BLaER1 treated with 17β-estradiol and CSF1 and Interleukin-3, amounts not matched to agents 10 nM and 100 nM (cell line): ENCODE data around the gene FOLR1.

ENCODE experiments used
- H3K27ac ChIP-seq, 11 experiments: shearing (Covaris generic); formaldehyde crosslinking; 2 replicates each; pipeline ENCODE4 v1.8.1; 2022
- H3K27me3 ChIP-seq, 11 experiments: shearing (Covaris generic); formaldehyde crosslinking; 2 replicates each; pipeline ENCODE4 v1.8.1; 2022
- H3K36me3 ChIP-seq, 11 experiments: shearing (Covaris generic); formaldehyde crosslinking; 2 replicates each; pipeline ENCODE4 v1.8.1; 2022
- H3K4me1 ChIP-seq, 10 experiments: shearing (Covaris generic); formaldehyde crosslinking; 2 replicates each; pipeline ENCODE4 v1.8.1; 2022
- H3K4me2 ChIP-seq, 11 experiments: shearing (Covaris generic); formaldehyde crosslinking; 2 replicates each; pipeline ENCODE4 v1.8.1; 2022
- H3K4me3 ChIP-seq, 10 experiments: shearing (Covaris generic); formaldehyde crosslinking; 2 replicates each; pipeline ENCODE4 v1.8.1; 2022
- H3K9ac ChIP-seq, 11 experiments: shearing (Covaris generic); formaldehyde crosslinking; 2 replicates each; pipeline ENCODE4 v1.8.1; 2022
- H3K9me3 ChIP-seq, 11 experiments: shearing (Covaris generic); formaldehyde crosslinking; replicated peaks in 1 of 11; 2 replicates each; pipeline ENCODE4 v1.8.1; 2022
- H4K20me1 ChIP-seq, 11 experiments: shearing (Covaris generic); formaldehyde crosslinking; 2 replicates each; pipeline ENCODE4 v1.8.1; 2022
- Cebpa-rat ChIP-seq, 11 experiments: shearing (Covaris generic); IDR thresholded peaks; 2 replicates each; pipeline ENCODE4 v1.8.1; 2022

FOLR1 gene

DNA sequence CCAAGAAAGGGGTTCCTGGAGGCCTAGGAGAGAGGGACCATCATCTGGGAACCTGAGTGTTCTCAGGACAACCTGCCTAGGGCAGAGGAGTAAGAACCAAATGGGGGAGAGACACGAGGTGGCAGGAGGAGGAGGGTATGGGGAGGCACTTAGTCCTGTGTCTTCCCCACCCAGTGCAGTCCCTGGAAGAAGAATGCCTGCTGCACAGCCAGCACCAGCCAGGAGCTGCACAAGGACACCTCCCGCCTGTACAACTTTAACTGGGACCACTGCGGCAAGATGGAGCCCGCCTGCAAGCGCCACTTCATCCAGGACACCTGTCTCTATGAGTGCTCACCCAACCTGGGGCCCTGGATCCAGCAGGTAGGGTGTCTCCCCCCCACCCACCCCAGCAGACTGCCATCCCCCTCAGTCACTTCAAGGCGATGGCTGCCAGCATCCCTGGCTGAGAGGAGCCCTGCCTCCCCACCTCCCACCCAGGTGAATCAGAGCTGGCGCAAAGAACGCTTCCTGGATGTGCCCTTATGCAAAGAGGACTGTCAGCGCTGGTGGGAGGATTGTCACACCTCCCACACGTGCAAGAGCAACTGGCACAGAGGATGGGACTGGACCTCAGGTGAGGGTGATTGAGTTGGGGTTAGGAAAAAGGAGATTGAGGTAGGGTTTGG lies 28.9 kb downstream of the FOLR1 start:
- Histone ChIP-seq H3K27ac (peak overlapping the region in 9 of 11 experiments; percentile 33 to 95 (median 93); a peak in 14 of 22 replicates), H3K9me3 (no peaks in the 10 kb centered on the region), H3K27me3 (no peaks in the 10 kb centered on the region), H3K4me1 (peaks cover 62 to 75% (median 69%) of the 10 kb centered on the region in 10 experiments), H3K4me3 (no peak overlapping the region), H3K4me2 (peak overlapping the region; percentile 74 to 99 (median 97)), H4K20me1 (peaks cover 0 to 8% (median 6%) of the 10 kb centered on the region in 11 experiments; a peak in 14 of 22 replicates), H3K36me3 (no peaks in the 10 kb centered on the region), H3K9ac (peak overlapping the region in 7 of 11 experiments; percentile 3 to 97 (median 94); a peak in 5 of 22 replicates)
- TF ChIP-seq Cebpa-rat (IDR thresholded peaks at IDR 0.05), result no peak

DNA sequence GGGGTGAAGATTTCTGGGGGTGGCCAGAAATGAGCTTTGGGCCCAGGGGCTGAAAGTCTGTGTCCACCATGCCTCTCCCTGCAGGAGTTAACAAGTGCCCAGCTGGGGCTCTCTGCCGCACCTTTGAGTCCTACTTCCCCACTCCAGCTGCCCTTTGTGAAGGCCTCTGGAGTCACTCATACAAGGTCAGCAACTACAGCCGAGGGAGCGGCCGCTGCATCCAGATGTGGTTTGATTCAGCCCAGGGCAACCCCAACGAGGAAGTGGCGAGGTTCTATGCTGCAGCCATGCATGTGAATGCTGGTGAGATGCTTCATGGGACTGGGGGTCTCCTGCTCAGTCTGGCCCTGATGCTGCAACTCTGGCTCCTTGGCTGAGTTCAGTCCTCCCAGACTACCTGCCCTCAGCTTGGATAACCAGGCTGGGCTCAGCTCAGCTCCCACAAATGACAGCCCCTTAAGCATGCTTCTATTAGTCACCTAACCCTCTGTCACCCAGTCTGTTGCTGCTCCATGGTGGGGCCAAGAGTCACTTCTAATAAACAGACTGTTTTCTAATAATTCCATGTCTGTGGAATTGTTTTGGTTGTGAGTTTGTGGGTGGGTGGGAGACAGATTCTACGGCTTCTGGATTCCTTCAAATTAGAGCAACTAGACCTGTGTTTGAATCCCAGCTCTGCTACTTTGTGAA lies 29.6 kb downstream of the FOLR1 start:
- Histone ChIP-seq H4K20me1 (peaks cover 6 to 15% (median 13%) of the 10 kb centered on the region in 11 experiments; a peak in 21 of 22 replicates), H3K9ac (peak overlapping the region in 10 of 11 experiments; percentile 93 to 97 (median 95); a peak in 14 of 22 replicates), H3K9me3 (no peaks in the 10 kb centered on the region), H3K4me2 (peak overlapping the region; percentile 74 to 99 (median 97)), H3K4me1 (peaks cover 64 to 75% (median 71%) of the 10 kb centered on the region in 10 experiments), H3K27ac (peak overlapping the region in 10 of 11 experiments; percentile 14 to 95 (median 93); a peak in 18 of 22 replicates), H3K27me3 (no peaks in the 10 kb centered on the region), H3K36me3 (peaks cover 1 to 7% (median 3%) of the 10 kb centered on the region in 11 experiments; a peak in 13 of 22 replicates), H3K4me3 (peak overlapping the region in 2 of 10 experiments; percentile 84 to 86; a peak in 1 of 20 replicates)
- TF ChIP-seq Cebpa-rat (IDR thresholded peaks at IDR 0.05), result no peak

DNA sequence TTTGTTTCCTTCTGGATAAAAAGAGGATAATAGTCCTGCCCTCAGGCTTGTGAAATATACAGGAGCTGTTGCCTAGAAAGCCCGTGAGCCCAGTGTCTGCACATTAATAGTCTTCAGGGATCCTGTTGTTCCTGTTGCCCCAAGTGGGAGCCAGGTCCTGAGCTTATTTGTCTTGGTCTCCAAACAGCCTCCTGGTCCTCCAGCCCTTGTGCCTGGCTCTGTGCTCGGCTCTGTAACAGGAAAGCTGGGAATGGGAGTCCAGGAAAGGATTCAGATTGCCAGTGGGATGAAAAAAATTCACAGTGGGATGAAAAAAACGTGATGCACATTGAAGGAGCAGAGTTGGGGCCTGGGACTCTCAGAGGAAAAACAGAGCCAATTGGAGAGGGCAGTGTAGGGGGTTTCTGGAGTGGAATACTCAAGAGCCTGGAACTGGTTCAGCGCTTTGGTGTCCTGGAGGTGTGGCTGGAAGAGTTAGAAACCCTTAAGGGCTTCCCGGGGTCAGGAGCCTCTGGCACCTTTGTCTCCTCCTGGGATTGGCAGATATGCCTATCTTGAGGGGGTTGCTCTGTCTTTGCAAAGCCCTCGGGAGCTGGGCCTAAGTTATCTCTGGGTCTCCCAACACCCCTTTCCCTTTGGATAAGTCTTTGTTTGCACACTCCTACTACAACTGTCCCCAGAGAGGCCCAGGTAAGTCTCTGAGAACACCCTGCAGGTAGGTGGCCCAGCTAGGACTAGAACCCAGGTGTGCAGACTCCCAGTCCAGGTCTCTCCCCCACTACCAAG lies 30.4 kb downstream of the FOLR1 start:
- H3K4me3 ChIP-seq, result peak overlapping the region; percentile 84 to 94 (median 89)
- peak overlapping the region; percentile 74 to 99 (median 97) for H3K4me2 ChIP-seq
- peaks cover 64 to 75% (median 70%) of the 10 kb centered on the region in 10 experiments for H3K4me1 ChIP-seq
- peak overlapping the region; percentile 93 to 97 (median 95); a peak in 21 of 22 replicates for H3K9ac ChIP-seq
- H3K9me3 ChIP-seq, result no peaks in the 10 kb centered on the region
- H3K27ac ChIP-seq, result peak overlapping the region; percentile 83 to 95 (median 93); a peak in 21 of 22 replicates
- peaks cover 14 to 23% (median 20%) of the 10 kb centered on the region in 11 experiments for H4K20me1 ChIP-seq
- H3K36me3 ChIP-seq, result peaks cover 9 to 14% (median 11%) of the 10 kb centered on the region in 11 experiments; a peak in 19 of 22 replicates
- H3K27me3 ChIP-seq, result no peaks in the 10 kb centered on the region
- no peak for TF ChIP-seq Cebpa-rat (IDR thresholded peaks at IDR 0.05)

DNA sequence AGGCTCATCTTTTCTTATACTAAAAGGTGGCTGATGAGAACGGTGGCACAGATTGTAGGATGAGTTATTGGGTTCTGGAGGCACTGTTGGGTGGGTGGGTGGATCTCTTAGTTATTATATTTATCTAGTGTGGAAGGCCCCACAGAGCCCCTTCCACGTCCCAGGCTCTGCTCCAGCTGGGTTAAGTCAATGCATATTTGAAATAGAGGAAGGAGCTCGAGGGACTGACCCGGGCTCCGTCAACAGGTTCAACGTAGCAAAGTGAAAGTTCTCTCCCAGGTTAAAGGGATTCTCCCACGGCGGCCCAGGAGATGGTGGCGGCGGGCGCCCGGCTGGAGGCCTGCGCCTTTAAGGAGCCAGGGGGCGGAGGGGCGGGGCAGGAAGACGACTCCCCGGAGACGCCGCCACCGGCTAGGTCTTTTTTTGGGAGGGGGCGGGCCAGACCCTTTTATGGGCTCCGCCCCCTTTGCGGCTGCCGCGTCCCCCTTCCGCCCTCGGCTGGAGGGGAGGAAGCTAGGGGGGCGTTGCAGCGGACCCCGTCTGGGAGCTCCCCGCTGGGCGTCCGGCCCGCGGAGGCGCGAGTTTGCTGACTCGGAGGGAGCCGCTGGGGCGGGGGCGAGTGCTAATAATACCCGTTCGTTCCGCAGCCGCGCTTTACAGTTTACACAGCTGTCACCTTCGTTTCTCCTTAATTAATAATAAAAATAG lies 31.1 kb downstream of the FOLR1 start:
- Histone ChIP-seq H3K36me3 (peaks cover 12 to 22% (median 18%) of the 10 kb centered on the region in 11 experiments), H3K27me3 (no peaks in the 10 kb centered on the region), H3K27ac (peak overlapping the region; percentile 83 to 95 (median 93)), H3K9me3 (no peaks in the 10 kb centered on the region), H3K4me3 (peak overlapping the region; percentile 84 to 94 (median 89)), H3K4me2 (peak overlapping the region; percentile 74 to 99 (median 97)), H3K9ac (peak overlapping the region; percentile 93 to 97 (median 95)), H3K4me1 (peaks cover 60 to 77% (median 70%) of the 10 kb centered on the region in 10 experiments), H4K20me1 (peaks cover 21 to 31% (median 28%) of the 10 kb centered on the region in 11 experiments)
- TF ChIP-seq Cebpa-rat (IDR thresholded peaks at IDR 0.05), result no peak

DNA sequence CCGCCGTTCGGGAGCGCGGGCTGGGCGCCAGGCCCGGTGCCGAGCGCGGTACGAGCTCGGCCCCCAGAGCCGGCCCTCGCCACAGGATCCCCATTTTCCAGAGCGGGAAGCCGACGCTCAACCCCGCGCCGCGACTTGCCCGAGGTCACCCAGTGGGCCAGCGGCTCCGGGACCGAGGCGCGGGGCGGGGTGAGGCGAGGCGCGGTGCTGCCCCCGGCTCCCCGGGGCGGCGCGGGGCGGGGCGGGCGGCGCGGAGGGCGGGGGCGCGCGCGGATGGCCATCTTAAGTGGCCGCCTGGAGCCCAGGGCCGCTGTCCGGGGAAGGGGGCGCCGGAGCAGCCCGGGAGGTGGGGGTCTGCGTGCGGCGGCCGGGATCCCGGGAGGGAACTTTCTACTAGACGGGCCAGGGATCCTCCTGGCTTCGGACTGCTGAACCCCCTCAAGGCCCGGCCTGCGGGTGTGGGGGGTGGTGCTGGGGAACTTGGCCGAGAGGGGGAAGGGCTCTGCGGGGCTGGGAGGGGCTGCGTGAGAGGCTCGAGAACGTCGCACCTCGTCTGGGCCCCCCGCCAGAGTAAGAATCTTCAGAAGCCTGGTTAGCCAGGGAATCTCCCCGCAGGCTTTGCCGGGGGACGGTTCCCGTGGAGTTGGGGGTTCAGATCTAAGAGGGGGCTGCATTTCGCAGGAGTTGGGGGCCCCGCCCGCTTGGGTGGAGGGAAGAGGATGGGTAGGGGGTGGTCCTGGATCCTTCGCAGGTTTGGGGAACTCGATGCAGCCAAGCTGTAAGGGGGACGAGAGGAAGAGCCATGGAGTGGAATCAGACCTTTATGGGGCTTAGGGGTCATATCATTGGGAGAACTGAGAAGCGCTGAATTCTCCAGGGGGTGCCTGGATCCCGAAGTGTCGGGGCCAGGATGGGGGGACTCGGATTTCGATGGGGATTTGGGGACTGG lies 31.9 kb downstream of the FOLR1 start:
- Histone ChIP-seq H3K4me2 (peak overlapping the region; percentile 74 to 99 (median 97)), H3K4me1 (peaks cover 52 to 77% (median 63%) of the 10 kb centered on the region in 10 experiments), H4K20me1 (peaks cover 29 to 39% (median 35%) of the 10 kb centered on the region in 11 experiments), H3K4me3 (peak overlapping the region; percentile 84 to 94 (median 89)), H3K27ac (peak overlapping the region; percentile 83 to 95 (median 93)), H3K9ac (peak overlapping the region; percentile 93 to 97 (median 95)), H3K9me3 (no peaks in the 10 kb centered on the region), H3K27me3 (no peaks in the 10 kb centered on the region), H3K36me3 (peaks cover 21 to 30% (median 27%) of the 10 kb centered on the region in 11 experiments)
- no peak for TF ChIP-seq Cebpa-rat (IDR thresholded peaks at IDR 0.05)

DNA sequence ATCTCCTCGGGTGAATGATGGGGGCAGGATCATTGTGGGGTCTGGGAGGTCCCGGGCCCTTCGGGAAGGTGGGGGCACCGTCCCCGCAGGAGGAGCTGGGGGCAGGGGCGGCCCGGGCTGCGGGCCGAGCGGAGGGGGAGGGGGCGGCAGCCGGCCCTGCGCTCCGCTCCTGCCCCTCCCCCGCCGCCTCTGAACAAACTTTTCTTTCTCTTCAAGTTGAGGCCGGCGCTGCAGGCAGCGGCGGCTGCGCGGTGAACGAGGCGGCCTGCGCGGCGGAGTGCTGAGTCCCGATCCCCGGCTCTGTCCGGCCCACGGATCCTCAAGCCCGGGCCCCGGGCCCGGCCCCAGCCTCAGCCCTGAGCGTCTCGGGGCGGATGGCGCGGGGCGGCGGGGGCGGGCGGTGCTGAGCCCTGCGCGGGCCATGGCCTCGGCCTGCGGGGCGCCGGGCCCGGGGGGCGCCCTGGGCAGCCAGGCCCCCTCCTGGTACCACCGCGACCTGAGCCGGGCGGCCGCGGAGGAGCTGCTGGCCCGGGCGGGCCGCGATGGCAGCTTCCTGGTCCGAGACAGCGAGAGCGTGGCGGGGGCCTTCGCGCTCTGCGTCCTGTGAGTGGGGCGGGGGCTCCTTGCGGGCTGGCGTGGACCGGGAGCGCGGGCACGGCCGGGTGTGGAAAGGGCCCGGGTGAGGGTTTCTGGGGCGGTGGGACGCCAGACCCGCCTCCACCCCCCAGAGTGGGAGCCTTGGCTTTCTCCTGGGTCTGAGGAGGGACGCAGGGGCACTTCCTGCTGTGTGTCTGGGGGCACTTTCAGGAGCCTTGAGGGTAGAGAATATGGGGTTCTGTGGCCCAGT lies 32.8 kb downstream of the FOLR1 start, which contains the start of gene INPPL1:
Gene INPPL1, plus strand, starts transcription at position 204 of the 847 bp plus-strand sequence. Its CDS starts 218 bp downstream, at position 422.
- H3K27ac ChIP-seq, result peak within 1 kb of the TSS; percentile 83 to 95 (median 93)
- H3K4me1 ChIP-seq, result peaks cover 49 to 77% (median 59%) of the 10 kb centered on the region in 10 experiments
- peaks cover 30 to 39% (median 36%) of the 10 kb centered on the region in 11 experiments for H3K36me3 ChIP-seq
- peaks cover 35 to 48% (median 44%) of the 10 kb centered on the region in 11 experiments for H4K20me1 ChIP-seq
- peak within 1 kb of the TSS; percentile 74 to 99 (median 97) for H3K4me2 ChIP-seq
- H3K4me3 ChIP-seq, result peak within 1 kb of the TSS; percentile 84 to 94 (median 89)
- H3K9me3 ChIP-seq, result no peaks in the 10 kb centered on the region
- H3K9ac ChIP-seq, result peak within 1 kb of the TSS; percentile 93 to 97 (median 95)
- no peaks in the 10 kb centered on the region for H3K27me3 ChIP-seq
- TF ChIP-seq Cebpa-rat (IDR thresholded peaks at IDR 0.05), result no peak
